ENCODE data around the gene NHEJ1.
"Not testable (repeated sequence)": the region's sequence is repeated elsewhere in the genome, so short reads cannot be mapped to it uniquely, and the experiment has no call there.

Gene NHEJ1, protein sequence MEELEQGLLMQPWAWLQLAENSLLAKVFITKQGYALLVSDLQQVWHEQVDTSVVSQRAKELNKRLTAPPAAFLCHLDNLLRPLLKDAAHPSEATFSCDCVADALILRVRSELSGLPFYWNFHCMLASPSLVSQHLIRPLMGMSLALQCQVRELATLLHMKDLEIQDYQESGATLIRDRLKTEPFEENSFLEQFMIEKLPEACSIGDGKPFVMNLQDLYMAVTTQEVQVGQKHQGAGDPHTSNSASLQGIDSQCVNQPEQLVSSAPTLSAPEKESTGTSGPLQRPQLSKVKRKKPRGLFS

GRCh38 chr2:219160186-219161017, at the start of gene NHEJ1:
Gene NHEJ1 (minus strand): TSS chr2:219160815. CDS start chr2:219158362, 2,453 bp downstream.
- peak; percentile 95 for DNase-seq (ENCODE audit: low spot score)

GRCh38 chr2:219209236-219210195, 48.9 kb upstream of the NHEJ1 start:
- DNase-seq (ENCODE audit: low spot score): no peak

- no peak for DNase-seq (ENCODE audit: low spot score)
Measured at GRCh38 chr2:219207884-219208740, 47.5 kb upstream of the NHEJ1 start.

DNA sequence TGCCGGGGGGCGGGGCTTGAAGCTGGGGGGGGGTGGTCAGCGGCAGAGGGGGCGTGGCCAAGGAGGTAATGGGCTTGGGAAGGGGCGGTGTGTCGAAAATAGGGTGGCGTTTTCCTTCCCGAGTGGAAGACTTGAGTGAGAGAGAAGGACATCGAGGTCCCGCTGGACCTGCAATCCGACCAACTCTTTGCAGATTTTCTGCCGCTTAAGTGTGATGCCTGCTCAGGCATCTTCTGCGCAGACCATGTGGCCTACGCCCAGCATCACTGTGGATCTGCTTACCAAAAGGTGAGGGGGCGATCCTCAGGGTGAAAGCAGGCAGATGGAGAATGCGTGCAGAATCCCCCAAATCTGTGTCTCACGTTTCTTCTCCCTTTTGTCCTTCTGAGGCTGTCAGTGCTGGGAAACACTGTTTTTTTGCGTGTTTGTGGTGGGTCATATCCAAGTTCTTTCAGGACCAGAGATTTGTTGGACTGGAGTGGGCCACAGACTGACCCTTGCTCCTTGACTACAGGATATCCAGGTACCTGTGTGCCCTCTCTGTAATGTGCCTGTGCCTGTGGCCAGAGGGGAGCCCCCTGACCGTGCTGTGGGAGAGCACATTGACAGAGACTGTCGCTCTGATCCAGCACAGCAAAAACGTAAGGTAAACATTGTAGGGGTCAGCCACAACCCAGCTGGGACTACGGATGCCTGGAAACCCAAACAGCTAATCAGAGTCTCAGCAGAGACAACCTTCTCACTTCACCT, 46.7 kb upstream of the NHEJ1 start:
- no peak for DNase-seq (ENCODE audit: low spot score)

DNA sequence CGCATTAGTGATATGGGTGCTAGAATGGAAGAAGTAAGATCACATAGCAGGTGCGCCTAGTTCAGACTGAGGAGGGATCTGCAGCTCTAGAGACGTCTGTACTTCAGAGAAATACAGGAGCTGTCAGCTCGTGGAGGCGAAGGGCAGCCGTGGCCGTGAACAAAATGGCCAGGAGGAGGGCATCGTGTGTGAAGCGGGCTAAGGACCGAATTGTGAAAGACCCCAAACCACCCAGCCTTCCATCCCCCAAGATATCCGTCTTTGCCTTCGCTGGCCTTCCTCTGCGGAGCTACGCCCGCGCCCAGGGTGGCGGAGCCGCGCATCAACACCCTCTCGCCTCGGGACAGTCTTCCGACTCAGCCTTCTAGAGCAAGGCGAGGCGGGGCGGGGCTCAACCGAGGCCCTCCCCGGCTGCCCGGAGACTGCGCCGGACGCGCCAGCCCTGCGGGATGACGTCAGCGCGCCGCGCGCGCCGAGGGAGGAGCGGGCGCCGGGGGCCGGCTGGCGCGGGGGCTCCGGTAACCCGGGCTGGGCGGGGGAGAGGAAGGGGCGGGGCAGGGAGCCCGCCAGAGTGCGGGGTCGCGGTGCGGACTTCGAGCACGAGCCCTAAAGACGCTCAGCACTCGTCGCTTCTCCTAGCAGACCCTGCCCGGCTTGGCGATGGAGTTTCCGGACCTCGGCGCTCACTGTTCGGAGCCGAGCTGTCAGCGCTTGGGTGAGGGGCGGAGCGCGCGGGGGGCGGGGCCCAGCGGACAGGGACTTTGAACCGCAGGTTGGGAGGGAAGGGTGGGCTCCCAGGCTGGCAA, 45.9 kb upstream of the NHEJ1 start, which contains the start of gene ZFAND2B:
TSS of gene ZFAND2B (plus strand) at position 455 of the 806 bp plus-strand sequence. CDS start at position 661, 206 bp downstream.
- DNase-seq (ENCODE audit: low spot score): peak; percentile 98

- DNase-seq (ENCODE audit: low spot score): no peak
Measured at GRCh38 chr2:219205981-219206327, 45.3 kb upstream of the NHEJ1 start.

DNA sequence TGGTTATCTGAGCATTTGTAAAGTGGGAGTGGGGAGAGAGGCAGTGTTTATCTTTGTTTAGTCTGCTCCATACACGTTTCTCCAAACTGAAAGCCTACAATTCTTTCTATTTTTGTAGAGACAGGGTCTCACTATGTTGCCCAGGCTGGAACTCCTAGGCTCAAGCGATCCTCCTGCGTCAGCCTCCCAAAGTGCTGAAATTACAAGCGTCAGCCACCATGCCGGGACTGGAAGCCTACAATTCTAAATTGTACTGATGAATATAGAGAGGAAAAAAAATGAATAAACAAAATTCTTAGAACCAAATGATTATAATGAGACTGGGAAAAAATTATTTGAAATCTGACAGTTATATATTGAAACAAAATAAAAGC, 44.5 kb upstream of the NHEJ1 start:
- no peak for DNase-seq (ENCODE audit: low spot score)

GRCh38 chr2:219204425-219205164, 44.0 kb upstream of the NHEJ1 start:
- DNase-seq (ENCODE audit: low spot score): no peak

DNA sequence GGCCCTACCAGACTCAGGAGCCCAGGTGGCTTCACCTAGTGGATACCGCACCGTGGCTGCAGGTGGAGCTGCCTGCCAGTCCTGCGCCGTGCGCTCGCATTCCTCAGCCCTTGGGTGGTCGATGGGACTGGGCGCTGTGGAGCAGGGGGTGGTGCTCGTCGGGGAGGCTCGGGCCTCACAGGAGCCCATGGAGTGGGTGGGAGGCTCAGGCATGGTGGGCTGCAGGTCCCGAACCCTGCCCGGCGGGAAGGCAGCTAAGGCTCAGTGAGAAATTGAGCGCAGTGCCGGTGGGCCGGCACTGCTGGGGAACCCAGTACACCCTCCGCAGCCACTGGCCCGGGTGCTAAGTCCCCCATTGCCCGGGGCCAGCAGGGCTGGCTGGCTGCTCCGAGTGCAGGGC, 40.7 kb upstream of the NHEJ1 start:
- DNase-seq (ENCODE audit: low spot score): not testable (repeated sequence)

- DNase-seq (ENCODE audit: low spot score): not testable (repeated sequence)
Measured at GRCh38 chr2:219200502-219201326, 40.1 kb upstream of the NHEJ1 start.

DNA sequence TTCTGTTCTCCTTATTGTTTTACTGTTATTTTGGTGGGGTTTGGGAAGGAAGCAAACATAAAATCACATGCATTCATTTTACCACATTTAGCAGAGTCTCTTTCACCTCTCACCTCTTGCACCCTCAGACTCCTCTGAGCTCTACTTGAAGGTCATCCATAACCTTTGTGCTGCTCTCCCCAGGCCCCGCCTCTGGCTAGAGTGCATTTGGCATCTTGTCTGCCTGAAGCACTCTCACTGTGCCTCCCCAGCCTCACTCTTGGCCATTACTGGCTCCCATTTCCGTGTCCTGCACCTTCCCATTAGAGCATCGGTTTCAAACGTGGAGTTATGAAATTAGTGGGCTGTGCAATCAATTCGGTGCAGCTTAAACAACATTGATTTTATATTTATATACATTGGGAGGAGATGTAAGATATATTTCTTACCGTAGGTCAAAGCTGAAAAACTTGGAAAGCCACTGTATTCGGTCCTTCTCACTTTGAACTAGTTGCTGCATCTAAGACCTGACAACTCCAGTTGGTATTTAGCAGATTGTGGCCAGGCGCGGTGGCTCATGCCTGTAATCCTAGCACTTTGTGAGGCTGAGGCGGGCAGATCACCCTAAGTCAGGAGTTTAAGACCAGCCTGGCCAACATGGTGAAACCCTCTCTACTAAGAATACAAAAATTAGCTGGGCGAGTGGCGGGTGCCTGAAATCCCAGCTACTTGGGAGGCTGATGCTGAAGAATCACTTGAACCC, 39.0 kb upstream of the NHEJ1 start:
- DNase-seq (ENCODE audit: low spot score): no peak

GRCh38 chr2:219198974-219199373, 38.4 kb upstream of the NHEJ1 start:
- DNase-seq (ENCODE audit: low spot score): no peak

DNA sequence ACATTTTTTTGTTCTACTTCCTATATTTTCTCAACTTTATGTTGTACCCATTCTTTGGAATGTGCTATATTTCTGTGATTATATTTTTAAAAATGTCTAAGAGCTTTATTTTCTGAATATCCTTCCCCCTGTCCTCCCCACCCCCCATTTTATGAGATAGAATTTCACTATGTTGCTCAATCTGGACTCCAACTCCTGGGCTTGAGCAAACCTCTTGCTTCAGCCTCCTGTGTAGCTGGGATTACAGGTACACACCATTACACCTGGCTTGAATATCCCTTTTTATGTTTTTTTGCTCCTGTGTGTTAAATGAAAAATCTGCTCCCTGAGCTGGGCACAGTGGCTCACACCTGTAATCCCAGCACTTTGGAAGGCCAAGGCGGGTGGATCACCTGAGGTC, 36.8 kb upstream of the NHEJ1 start:
- DNase-seq (ENCODE audit: low spot score): no peak

DNA sequence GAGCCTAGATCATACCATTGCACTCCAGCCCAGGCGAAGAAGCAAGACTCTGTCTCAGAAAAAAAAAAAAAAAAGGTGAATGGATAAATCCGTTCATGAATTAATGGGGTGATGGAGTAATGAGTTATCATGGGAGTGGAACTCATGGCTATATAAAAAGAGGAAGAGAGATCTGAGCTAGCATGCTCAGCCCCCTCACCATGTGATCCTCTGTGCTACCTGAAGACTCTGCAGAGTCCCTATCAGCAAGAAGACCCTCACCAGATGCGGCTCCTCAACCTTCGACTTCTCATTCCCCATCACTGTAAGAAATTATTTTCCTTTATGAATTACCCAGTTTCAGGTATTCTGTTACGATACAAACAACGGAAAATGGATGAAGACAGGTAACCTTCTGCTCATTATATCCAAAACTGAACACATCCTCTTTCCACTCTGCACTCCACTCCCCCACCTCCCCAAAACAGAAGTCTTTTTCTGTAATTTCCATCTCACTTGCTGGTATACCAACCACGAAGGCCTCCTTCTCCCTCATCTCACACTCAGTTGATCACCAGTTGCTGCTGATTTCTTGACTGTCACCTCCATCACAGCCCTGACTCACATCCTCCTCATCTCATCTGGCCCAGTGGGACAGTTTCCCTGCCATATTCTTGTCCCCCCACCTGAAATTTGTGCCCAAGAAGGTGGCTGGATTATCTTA, 26.3 kb upstream of the NHEJ1 start:
- DNase-seq (ENCODE audit: low spot score): no peak

GRCh38 chr2:219184121-219184520, 23.5 kb upstream of the NHEJ1 start:
- DNase-seq (ENCODE audit: low spot score): no peak

DNA sequence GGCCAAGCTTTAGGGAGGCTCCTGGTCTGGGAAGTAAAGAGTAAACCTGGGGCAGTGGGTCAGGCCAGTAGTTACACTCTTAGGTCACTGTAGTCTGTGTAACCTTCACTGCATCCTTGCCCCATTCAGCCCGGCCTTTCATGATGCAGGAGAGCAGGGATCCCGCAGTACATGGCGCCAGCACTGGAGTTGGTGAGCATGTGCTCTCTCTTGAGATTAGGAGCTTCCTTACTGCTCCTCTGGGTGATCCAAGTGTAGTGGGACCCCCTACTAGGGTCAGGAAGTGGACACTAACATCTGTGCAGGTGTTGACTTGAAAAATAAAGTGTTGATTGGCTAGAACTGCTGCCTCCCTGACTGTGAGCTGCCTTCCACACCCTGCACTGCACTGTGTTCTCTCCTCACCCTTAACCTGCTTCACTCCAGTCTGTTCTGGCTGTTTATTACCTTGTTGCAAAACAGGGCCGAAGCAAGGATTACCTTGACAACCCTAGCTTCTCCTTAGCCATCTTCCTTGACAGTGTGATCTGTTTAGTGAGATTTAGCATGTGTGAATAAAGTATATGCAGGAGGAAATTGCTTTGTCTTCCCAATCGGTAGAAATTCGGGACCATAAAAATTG, 22.6 kb upstream of the NHEJ1 start:
- no peak for DNase-seq (ENCODE audit: low spot score)
